GM12878 (cell line): ENCODE results near the gene EMID1. TPM values are rescaled to one million over a fixed set of nuclear protein-coding genes. Genes with fewer than 3 reads are reported as not detected.

Source experiments
- ASH2L ChIP-seq: fragments of 300-600, 200-600 bp; sonication (generic); IDR thresholded peaks from 2 replicates; pipeline ENCODE4 v1.6.1; 2017; ENCODE audit warnings: low read depth, mild to moderate bottlenecking, borderline replicate concordance
- ATF7 ChIP-seq: fragments of 450-650 bp; IDR thresholded peaks from 2 replicates; pipeline ENCODE4 v1.6.1; 2016; ENCODE audit warnings: low read depth, mild to moderate bottlenecking
- BRCA1 ChIP-seq: IDR thresholded peaks from 2 replicates; pipeline ENCODE4 v1.6.1; 2011; ENCODE audit warnings: low read depth, low read length, improper control_type of control experiment
- CBFB ChIP-seq: IDR thresholded peaks from 2 replicates; pipeline ENCODE4 v1.6.1; 2016; ENCODE audit warnings: antibody characterized with exemption, low read depth
- CEBPB ChIP-seq, 2 experiments: fragments of 150-350 bp in 1 of 2; IDR thresholded peaks; 2 replicates each; pipeline ENCODE4 v1.6.1; 2012 to 2014; ENCODE audit warnings: low read depth in 2 of 2, low read length in 2 of 2, borderline replicate concordance in 1 of 2, inconsistent platforms in 1 of 2
- ETV6 ChIP-seq, 2 experiments: fragments of 450-650 bp in 1 of 2; IDR thresholded peaks in 1 of 2; conservative IDR thresholded peaks in 1 of 2; 2 replicates each; pipeline ENCODE4 v1.6.1; 2014; ENCODE audit warnings: antibody characterized with exemption in 1 of 2, borderline replicate concordance in 1 of 2, low read depth in 1 of 2, mild to moderate bottlenecking in 1 of 2, moderate library complexity in 1 of 2
- FOS ChIP-seq: IDR thresholded peaks from 3 replicates; pipeline ENCODE4 v1.6.1; 2011; ENCODE audit warnings: borderline replicate concordance; ENCODE audit not compliant: insufficient read length; ENCODE audit errors: extremely low read depth
- HDGF ChIP-seq: fragments of 450-650 bp; IDR thresholded peaks from 2 replicates; pipeline ENCODE4 v1.6.1; 2016; ENCODE audit warnings: antibody characterized with exemption
- IKZF1 ChIP-seq: fragments of 450-650 bp; conservative IDR thresholded peaks from 2 replicates; pipeline ENCODE4 v1.6.1; 2017; ENCODE audit warnings: antibody characterized with exemption, mild to moderate bottlenecking
- LARP7 ChIP-seq: fragments of 450-650 bp; IDR thresholded peaks from 2 replicates; pipeline ENCODE4 v1.6.1; 2017; ENCODE audit warnings: mild to moderate bottlenecking
- MTA2 ChIP-seq: fragments of 450-650 bp; IDR thresholded peaks from 2 replicates; pipeline ENCODE4 v1.6.1; 2016; ENCODE audit warnings: low read depth, mild to moderate bottlenecking, moderate library complexity
- NFXL1 ChIP-seq: fragments of 450-650 bp; IDR thresholded peaks from 2 replicates; pipeline ENCODE4 v1.6.1; 2017; ENCODE audit warnings: antibody characterized with exemption, mild to moderate bottlenecking, borderline replicate concordance
- NFYA ChIP-seq: IDR thresholded peaks from 2 replicates; pipeline ENCODE4 v1.6.1; 2011; ENCODE audit warnings: low read depth, mild to moderate bottlenecking, low read length, improper control_type of control experiment, borderline replicate concordance
- NR2C2 ChIP-seq: IDR thresholded peaks from 2 replicates; pipeline ENCODE4 v1.6.1; 2011; ENCODE audit warnings: borderline replicate concordance, low read depth; ENCODE audit not compliant: control insufficient read depth, insufficient read length
- PAX5 ChIP-seq: IDR thresholded peaks from 2 replicates; pipeline ENCODE4 v1.6.1; 2011; ENCODE audit warnings: low read depth, low read length, borderline replicate concordance
- PML ChIP-seq: IDR thresholded peaks from 2 replicates; pipeline ENCODE4 v1.6.1; 2012; ENCODE audit warnings: low read length, inconsistent platforms
- RB1 ChIP-seq: fragments of 450-650 bp; formaldehyde crosslinking; IDR thresholded peaks from 2 replicates; pipeline ENCODE4 v1.6.1; 2017; ENCODE audit warnings: mild to moderate bottlenecking, borderline replicate concordance
- RELA ChIP-seq: fragments of 450-650 bp; IDR thresholded peaks from 2 replicates; pipeline ENCODE4 v1.8.0; 2014; ENCODE audit warnings: borderline replicate concordance; ENCODE audit not compliant: partially characterized antibody
- SREBF2 ChIP-seq: IDR thresholded peaks from 2 replicates; pipeline ENCODE4 v1.6.1; 2012; ENCODE audit warnings: mild to moderate bottlenecking, low read length
- STAT3 ChIP-seq: IDR thresholded peaks from 2 replicates; pipeline ENCODE4 v1.6.1; 2011; ENCODE audit warnings: low read depth, low read length, improper control_type of control experiment
- TAF1 ChIP-seq: IDR thresholded peaks from 2 replicates; pipeline ENCODE4 v1.6.1; 2011; ENCODE audit warnings: mild to moderate bottlenecking, low read depth, low read length, borderline replicate concordance
- ZNF207 ChIP-seq: fragments of 450-650 bp; IDR thresholded peaks from 2 replicates; pipeline ENCODE4 v1.6.1; 2014; ENCODE audit warnings: antibody characterized with exemption, mild to moderate bottlenecking, borderline replicate concordance
- ZNF24 ChIP-seq: fragments of 450-650 bp; IDR thresholded peaks from 2 replicates; pipeline ENCODE4 v1.6.1; 2017; ENCODE audit warnings: antibody characterized with exemption, mild to moderate bottlenecking
- ZNF384 ChIP-seq: IDR thresholded peaks from 2 replicates; pipeline ENCODE4 v1.6.1; 2012; ENCODE audit warnings: low read depth, mild to moderate bottlenecking, low read length, improper control_type of control experiment, borderline replicate concordance
- ZNF622 ChIP-seq: fragments of 450-650 bp; IDR thresholded peaks from 2 replicates; pipeline ENCODE4 v1.6.1; 2017; ENCODE audit warnings: mild to moderate bottlenecking, inconsistent platforms
- ZSCAN29 ChIP-seq: fragments of 450-650 bp; IDR thresholded peaks from 2 replicates; pipeline ENCODE4 v1.6.1; 2017; ENCODE audit warnings: mild to moderate bottlenecking, moderate library complexity
- polyA plus RNA-seq, 11 experiments: library from polyadenylated mRNA; depleted of rRNA in 4 of 11; unstranded in 6 of 11; stranded (reverse) in 5 of 11; fragments of >200 nt; fragmentation: Nextera tagmentation in 4 of 11; fragmentation: Illumina TruSeq in 1 of 11; extraction: Ambion mirVana in 4 of 11; extraction: Trizol in 1 of 11; gene quantifications; 1 replicate in 1 of 11; 2 replicates in 10 of 11; pipeline versions ENCODE4 v1.2.1 to v1.2.3, GENCODE V29; 2011 to 2016; ENCODE audit warnings: inconsistent platforms in 2 of 11, missing spikeins in 2 of 11, low read depth in 1 of 11
- total RNA-seq, 4 experiments: library from RNA; depleted of rRNA in 3 of 4; stranded (reverse); fragments of >200 nt in 3 of 4; fragmentation: Illumina TruSeq in 1 of 4; extraction: Trizol in 1 of 4; gene quantifications; 2 replicates each; pipeline versions ENCODE4 v1.2.1 to v1.2.3, GENCODE V29; 2013 to 2021
- TF ChIP-seq, protein P1 (sequence below): fragments of 450-650 bp; IDR thresholded peaks from 2 replicates; pipeline ENCODE4 v1.6.1; 2016; ENCODE audit warnings: mild to moderate bottlenecking
- TF ChIP-seq, protein P2 (sequence below): fragments of 450-650 bp; IDR thresholded peaks from 2 replicates; pipeline ENCODE4 v1.6.1; 2017; ENCODE audit warnings: borderline replicate concordance

Gene EMID1
- total and polyA plus RNA-seq, 10 of the 15 experiments (the other 5 are each of a cell fraction or from before 2014, with no cell fraction given), result 1.2 to 60.3 (median 12.0) TPM

DNA sequence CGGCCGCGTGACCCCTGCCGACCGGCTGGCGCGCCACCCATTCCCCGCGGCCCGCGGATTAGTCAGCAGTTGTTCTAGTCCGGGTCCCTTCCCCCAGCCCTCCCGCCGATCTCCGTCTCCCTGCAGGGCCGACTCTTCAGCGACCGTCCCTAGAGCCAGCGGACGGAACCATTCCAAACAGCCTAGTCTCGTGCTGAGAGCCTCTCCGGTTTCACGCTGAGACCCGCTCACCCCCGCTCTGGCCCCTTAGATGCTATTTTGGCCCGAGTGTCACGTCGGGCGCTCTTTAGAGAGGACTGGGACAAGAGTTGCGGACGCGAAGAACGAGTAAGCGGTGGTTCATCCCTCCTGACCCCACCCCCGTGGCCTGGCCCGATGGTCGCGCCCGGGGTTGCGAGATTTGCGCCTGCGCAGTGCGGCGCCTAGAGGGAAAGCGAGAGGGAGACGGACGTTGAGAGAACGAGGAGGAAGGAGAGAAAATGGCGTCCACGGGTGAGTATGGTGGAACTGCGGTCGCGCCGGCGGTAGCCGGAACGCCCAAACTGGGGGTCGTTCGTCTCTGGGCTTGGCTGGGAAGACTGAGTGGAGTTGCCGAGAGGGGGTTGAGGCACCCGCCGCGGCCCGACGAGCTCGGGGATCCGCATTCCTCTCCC, 62.3 kb downstream of the EMID1 start, which contains the start of the genes EWSR1 and RHBDD3 (continued):
- peak; percentile 87 for TF ChIP-seq IKZF1
- TF ChIP-seq CBFB, result peak; percentile 48
- TF ChIP-seq ZNF207, result peak; percentile 95
- TF ChIP-seq LARP7, result no peak; the same call in 1 of the 2 replicates
- TF ChIP-seq NFXL1, result no peak
- TF ChIP-seq, protein P1, sequence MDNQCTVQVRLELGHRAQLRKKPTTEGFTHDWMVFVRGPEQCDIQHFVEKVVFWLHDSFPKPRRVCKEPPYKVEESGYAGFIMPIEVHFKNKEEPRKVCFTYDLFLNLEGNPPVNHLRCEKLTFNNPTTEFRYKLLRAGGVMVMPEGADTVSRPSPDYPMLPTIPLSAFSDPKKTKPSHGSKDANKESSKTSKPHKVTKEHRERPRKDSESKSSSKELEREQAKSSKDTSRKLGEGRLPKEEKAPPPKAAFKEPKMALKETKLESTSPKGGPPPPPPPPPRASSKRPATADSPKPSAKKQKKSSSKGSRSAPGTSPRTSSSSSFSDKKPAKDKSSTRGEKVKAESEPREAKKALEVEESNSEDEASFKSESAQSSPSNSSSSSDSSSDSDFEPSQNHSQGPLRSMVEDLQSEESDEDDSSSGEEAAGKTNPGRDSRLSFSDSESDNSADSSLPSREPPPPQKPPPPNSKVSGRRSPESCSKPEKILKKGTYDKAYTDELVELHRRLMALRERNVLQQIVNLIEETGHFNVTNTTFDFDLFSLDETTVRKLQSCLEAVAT, result peak; percentile 93
- TF ChIP-seq BRCA1, result no peak; the same call in 1 of the 2 replicates
- TF ChIP-seq ZNF24, result 0 out of 2 replicates have a peak, but pooled peaks have one; percentile 6
- peak; percentile 95 for TF ChIP-seq TAF1
- TF ChIP-seq NR2C2, result no peak
- peak; percentile 46 for TF ChIP-seq PAX5
- TF ChIP-seq HDGF, result peak; percentile 85; the same call in 1 of the 2 replicates
- no peak for TF ChIP-seq ETV6 (conservative IDR thresholded peaks at IDR 0.05 in 1 of 2, IDR thresholded peaks at IDR 0.05 in 1 of 2; ENCODE audit: borderline replicate concordance in 1 of 2, low read depth in 1 of 2)
- TF ChIP-seq, protein P2, sequence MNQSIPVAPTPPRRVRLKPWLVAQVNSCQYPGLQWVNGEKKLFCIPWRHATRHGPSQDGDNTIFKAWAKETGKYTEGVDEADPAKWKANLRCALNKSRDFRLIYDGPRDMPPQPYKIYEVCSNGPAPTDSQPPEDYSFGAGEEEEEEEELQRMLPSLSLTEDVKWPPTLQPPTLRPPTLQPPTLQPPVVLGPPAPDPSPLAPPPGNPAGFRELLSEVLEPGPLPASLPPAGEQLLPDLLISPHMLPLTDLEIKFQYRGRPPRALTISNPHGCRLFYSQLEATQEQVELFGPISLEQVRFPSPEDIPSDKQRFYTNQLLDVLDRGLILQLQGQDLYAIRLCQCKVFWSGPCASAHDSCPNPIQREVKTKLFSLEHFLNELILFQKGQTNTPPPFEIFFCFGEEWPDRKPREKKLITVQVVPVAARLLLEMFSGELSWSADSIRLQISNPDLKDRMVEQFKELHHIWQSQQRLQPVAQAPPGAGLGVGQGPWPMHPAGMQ, result no peak
- TF ChIP-seq ZNF622, result no peak
- TF ChIP-seq ZNF384, result no peak
- TF ChIP-seq STAT3, result no peak
- no peak for TF ChIP-seq NFYA
- no peak for TF ChIP-seq SREBF2
- peak; percentile 80; the same call in 1 of the 2 replicates for TF ChIP-seq RB1
- peak; percentile 78 for TF ChIP-seq MTA2
- peak; percentile 100 for TF ChIP-seq ATF7
- no peak for TF ChIP-seq CEBPB (IDR thresholded peaks at IDR 0.05; ENCODE audit: borderline replicate concordance in 1 of 2, low read depth in 2 of 2, low read length in 2 of 2)
- no peak for TF ChIP-seq FOS
- TF ChIP-seq PML, result no peak
- peak; percentile 96; the same call in 1 of the 2 replicates for TF ChIP-seq ASH2L
- TF ChIP-seq ZSCAN29, result no peak
- peak; percentile 89 for TF ChIP-seq RELA
